ENCODE measurements around the gene C1orf105.

Gene C1orf105

GRCh38 chr1:172468296-172468695, 47.8 kb downstream of the C1orf105 start:
- DNase-seq (ENCODE audit: low spot score) = no peak
- TF ChIP-seq CTCF (IDR thresholded peaks at IDR 0.05; ENCODE audit: extremely low read depth, missing control alignments) = no peak

DNA sequence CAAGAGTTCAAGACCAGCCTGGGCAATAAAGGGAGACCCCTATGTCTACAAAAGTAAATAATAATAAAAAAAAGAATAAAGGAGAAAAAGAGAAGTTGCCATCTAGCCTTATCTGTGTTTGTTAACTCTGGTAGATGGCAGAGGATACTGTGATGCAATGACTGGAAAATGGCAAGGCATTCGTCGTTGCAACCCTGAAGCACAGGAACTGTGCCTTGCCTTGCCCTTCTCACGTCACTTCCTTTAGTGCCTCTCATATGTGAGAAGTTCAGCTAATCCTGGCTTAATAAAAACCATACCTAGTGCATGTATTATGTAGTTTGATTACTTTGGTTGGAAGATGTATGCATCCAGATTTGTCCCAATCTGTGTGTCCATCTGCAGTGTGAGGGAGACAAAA, 49.2 kb downstream of the C1orf105 start:
- DNase-seq (ENCODE audit: low spot score) = no peak
- TF ChIP-seq CTCF (IDR thresholded peaks at IDR 0.05; ENCODE audit: extremely low read depth, missing control alignments) = no peak

DNA sequence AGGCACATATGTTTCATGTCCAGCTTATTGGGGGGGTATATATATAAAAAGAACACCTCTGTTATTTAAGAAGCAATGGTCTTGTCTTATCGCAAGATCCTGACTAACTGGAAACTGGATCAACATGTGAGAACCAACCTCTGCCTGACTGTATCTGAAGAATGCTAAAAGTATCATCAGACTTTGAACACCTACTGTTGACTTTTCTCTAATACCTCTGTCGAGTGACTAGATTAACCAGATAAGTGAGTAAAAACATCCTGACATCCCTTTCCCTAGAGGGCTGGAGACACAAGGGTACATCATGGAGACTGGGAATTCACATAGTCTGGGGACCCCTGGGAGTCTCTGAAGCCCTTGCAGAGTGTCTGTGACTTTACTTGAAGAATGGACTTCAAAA, 49.7 kb downstream of the C1orf105 start:
- TF ChIP-seq CTCF (IDR thresholded peaks at IDR 0.05; ENCODE audit: extremely low read depth, missing control alignments) = no peak
- DNase-seq (ENCODE audit: low spot score) = no peak

DNA sequence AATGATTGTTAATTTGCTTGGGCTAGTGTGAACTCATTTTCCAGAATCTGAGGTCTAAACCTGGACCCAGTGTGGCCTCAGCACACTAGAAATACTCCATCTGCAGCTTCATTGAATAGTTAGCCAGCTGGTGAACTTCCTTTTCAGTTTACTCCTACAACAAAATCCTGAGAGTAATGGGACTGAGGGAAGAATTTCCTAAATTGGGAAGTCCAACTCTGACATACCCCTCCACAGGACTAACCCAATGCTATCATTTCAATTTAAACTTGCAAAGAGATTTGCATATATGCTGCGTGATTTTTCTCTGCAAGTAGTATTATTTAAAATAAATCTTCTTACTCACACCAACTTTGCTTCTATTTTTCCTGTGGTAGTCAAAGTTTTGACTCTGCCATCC, 51.2 kb downstream of the C1orf105 start:
- no peak for TF ChIP-seq CTCF (IDR thresholded peaks at IDR 0.05; ENCODE audit: extremely low read depth, missing control alignments)
- DNase-seq (ENCODE audit: low spot score) = no peak

DNA sequence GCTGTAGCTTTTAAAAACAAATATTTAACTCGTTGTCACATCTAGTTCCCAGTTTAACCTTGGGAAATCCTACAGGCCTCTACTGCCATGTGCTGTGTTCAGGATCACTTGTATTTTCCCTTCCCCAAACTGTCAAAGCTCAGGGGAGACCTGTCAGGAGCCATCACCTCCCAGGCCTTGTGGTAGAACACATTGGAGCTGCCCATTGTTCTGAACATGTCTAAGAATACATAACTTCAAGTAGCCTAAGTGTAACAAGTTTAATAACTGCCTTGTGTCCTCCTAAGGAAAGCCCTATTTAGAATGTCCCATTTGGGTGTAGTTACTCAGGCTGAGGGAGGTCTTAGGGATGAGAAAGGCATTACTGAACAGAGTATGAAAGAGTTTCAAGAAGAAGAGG, 52.0 kb downstream of the C1orf105 start:
- TF ChIP-seq CTCF (IDR thresholded peaks at IDR 0.05; ENCODE audit: extremely low read depth, missing control alignments) = no peak
- DNase-seq (ENCODE audit: low spot score) = no peak

DNA sequence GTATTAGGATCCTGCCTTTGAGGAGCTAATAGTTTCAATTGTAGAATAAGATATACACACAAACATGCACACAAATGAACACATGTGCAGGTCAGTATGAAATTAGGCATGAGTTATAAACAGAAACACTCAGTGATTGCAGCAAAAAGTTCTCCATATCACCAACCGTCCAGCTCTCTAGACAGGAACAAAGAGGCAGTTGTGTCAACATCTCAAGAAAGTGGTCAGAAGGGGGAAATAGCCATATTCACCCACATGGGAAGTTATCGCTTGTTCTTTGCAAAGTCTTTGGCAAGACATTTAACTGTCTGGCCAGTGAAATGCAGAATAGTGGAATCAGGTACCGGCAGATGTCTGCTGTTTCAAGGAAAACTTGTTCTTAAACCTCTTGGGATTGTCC, 52.8 kb downstream of the C1orf105 start:
- TF ChIP-seq CTCF (IDR thresholded peaks at IDR 0.05; ENCODE audit: extremely low read depth, missing control alignments) = no peak
- DNase-seq (ENCODE audit: low spot score) = no peak

DNA sequence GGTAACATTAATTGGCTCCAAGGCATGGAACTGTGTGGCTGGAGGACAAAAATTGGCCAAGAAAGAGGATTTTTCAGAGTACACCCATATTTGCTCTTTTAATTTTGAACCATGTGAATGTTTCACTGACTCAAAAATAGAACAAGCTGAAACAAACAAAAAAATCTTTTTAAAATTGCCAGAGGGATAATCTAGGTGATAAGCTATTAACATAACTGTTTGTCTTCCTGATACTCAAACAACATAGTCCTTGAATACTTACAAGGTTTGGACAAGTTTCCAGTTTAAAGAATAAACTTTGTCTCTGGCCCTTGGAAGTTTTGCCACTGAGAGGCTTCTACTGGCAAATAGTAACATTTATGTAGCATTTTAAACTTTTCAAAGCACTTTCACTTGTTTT, 53.4 kb downstream of the C1orf105 start:
- no peak for TF ChIP-seq CTCF (IDR thresholded peaks at IDR 0.05; ENCODE audit: extremely low read depth, missing control alignments)
- no peak for DNase-seq (ENCODE audit: low spot score)

Data from GM20000 (cell line).